Measurements from ENCODE around the gene ADPRH.
"Not testable (repeated sequence)": the region's sequence is repeated elsewhere in the genome, so short reads cannot be mapped to it uniquely, and the experiment has no call there.

ADPRH gene
- 0.96 to 3.4 (median 2.5) reads per million in 3 experiments for total RNA-seq

- DNase-seq: peak; percentile 29
Observed at GRCh38 chr3:119579366-119580066, at the start of gene ADPRH. TSS of gene ADPRH (plus strand) at chr3:119579492. CDS start at chr3:119582170, 2,678 bp downstream.

DNA sequence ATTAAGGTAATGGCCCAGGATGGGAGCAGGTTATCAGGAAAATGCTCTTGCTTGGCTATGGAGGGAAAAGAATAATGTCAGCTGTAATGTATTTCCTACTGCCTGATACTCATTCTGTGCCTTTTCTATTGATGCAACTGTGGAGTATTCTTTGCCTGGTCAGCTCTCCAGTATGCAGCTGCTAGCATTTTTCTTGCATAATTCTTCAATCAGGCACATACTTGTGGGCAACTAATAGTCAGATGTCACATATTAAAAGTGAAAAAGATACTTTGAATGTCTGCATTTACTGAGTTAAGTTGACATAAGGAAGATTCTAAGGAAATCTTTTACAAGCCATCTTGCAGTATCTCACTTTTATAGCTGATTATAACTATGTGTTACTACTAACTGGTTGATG is 49.4 kb upstream of the ADPRH start:
- DNase-seq: no peak

DNA sequence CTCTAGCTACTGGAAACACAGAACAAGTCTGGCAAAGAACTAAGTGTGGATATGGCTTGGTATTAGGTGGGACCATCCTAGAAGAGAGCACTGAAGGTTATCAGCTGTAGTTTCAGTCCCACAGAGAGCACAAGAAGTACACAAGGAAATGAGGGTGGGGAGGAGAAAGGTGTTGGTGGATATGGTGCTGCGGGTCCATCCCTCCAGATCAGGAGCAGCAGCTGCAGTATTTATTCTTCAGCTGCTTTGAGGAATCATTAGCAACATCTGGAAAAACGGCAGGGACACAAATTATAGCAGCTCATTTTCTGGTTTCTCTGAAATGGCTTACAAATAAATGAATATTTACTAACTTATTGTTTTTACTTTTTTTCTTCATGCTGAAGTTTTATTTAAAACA is 48.8 kb upstream of the ADPRH start:
- no peak for DNase-seq

- DNase-seq: no peak
Observed at GRCh38 chr3:119531151-119531550, 48.1 kb upstream of the ADPRH start.

DNA sequence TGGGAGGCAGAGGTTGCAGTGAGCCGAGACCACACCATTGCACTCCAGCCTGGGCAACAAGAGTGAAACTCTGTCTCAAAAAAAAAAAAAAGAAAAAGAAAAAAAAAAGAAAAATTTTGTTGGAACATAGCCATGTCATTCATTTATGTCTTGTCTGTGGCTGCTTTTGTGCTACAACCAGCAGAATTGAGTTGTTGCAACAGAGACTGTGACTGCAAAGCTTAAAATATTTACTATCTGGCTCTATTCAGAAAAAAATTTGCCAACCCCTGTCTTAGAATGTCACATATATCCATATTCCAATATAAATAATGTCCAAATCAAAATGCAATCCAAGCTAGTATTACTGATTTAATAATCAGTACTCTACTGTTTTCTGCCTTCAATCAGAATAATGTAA is 45.0 kb upstream of the ADPRH start:
- DNase-seq: no peak

- DNase-seq: no peak
Observed at GRCh38 chr3:119536757-119537156, 42.5 kb upstream of the ADPRH start.

- DNase-seq: no peak
Observed at GRCh38 chr3:119538772-119539171, 40.5 kb upstream of the ADPRH start.

DNA sequence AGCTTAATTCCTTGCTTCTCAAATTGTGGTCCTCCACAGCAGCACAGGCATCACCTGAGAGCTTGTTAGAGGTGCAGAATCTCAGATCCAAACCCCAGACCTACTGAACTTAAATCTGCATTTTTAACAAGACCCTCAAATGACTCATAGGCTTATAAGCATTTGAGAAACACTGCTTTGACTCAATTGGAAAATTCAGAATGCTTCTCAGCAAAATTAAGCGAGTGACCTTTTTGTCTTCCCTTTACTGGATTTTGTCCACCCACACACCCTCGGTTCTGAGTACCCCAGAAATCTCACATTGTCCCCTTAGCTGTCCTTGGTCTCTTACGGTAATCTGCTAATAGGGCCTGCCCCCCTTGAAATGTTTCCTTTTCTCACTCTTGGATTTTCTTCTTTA is 37.7 kb upstream of the ADPRH start:
- no peak for DNase-seq

DNA sequence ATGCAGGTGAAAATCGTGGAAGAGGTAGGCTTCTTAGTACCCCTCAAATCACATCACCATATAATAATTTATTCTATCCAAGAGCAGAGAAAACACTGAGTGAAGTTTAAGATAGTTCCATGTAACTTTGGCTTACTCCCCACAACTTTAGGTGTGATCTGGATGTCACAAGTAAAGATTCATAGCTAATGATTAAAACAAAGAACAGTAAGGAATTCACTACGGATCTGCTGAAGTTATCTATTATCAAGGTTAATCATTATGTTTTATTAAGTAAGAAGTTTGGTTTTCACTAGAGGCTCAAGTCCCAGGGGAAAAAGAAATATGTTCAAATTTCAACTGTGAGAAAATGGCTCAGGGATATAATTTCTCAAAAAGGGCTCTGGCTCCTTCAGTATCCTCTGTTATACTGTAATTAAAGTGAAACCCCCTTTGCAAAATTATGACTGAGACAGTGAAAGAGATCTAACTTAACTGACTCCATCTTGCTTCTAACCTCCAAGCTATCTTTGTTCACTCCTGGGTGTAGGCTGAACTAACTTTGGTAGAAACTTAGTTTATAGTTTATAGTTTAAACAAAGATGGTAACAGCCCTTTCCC is 37.0 kb upstream of the ADPRH start:
- no peak for DNase-seq

DNA sequence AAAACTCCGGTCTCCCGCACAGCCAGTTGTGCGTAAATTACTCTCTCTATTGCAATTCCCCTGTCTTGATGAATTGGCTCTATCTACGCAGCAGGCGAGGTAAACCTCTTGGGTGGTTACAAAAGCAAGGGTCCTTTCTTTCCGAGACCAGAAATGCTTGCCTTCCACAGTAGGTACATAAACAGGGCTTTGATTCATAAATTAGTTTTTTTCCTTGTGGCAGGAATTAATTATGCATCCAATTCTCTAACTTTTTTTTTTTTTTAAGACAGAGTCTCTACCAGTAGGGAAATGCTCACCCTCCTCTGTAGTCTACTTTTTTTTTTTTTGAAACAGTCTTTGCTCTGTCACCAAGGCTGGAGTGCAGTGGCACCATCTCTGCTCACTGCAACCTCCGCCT is 36.1 kb upstream of the ADPRH start:
- no peak for DNase-seq

GRCh38 chr3:119547227-119547626 is 32.1 kb upstream of the ADPRH start:
- no peak for DNase-seq

GRCh38 chr3:119548341-119548740 is 31.0 kb upstream of the ADPRH start:
- no peak for DNase-seq

GRCh38 chr3:119550192-119550910 is 28.9 kb upstream of the ADPRH start:
- DNase-seq: no peak

DNA sequence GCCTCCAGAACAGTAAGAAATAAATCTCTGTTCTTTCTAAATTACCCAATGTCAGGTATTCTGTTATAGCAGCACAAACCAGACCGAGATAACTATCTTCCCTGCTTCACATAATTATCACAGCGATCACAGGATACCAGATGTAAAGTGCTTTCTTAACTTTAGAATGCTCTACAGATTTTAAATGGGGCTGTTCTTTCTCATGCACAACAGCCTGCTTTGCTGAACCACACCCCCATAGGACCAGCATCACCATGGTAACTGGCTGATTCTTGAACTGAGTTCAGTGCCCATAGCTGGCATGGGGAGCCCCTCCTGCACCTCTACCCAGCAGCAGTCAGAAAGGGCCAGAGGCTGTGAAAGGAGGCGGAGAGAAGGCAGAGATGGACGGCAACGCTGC is 27.7 kb upstream of the ADPRH start:
- DNase-seq: no peak

DNA sequence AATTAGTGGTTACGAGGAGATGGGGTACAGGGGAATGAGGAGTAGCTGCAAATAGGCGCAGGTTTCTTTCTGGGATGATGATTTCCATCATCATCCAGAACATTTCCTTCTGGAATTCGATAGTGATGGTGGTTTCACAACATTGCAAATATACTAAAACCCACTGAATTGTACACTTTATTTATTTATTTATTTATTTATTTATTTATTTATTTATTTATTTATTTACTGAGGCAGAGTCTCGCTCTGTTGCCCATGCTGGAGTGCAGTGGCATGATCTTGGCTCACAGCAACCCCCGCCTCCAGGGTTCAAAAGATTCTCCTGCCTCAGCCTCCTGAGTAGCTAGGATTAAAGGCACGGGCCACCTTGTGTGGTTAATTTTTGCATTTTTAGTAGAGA is 26.4 kb upstream of the ADPRH start:
- not testable (repeated sequence) for DNase-seq

GRCh38 chr3:119553823-119554415 is 25.4 kb upstream of the ADPRH start:
- no peak for DNase-seq

- no peak for DNase-seq
Observed at GRCh38 chr3:119555309-119555735, 24.0 kb upstream of the ADPRH start.

GRCh38 chr3:119555929-119556328 is 23.4 kb upstream of the ADPRH start:
- no peak for DNase-seq

DNA sequence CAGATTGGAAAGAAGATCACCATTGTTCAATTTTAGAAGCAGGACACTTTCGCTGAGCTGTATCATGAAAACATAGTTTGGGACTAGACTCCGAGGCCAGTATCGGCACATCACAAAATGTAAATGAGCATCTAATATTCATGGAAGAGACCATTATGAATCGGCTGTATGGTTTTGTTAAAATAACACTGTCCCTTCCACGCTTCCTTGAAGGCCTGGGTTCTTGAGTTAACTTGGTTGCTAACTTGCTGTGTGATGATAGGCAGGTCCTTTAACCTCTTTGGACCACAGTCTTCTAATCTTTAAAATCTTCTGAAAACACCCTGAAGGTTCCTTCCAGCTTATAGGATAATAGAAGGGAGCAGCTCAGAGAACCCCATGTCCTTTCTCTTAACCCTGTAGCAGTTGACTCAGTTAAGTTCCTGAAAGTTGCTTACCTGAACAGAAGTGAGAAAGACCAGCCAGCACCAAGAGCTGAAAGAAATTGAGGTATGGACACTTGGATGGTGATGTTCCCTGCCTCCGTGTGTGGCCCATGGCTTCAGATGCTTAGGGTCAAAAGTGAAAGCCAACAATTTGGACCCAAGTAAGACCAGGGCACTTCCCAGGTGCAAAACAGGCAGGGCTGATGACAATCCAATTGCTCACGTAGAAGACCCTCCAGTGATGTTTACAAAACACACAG is 22.0 kb upstream of the ADPRH start:
- no peak for DNase-seq

GRCh38 chr3:119557877-119558269 is 21.4 kb upstream of the ADPRH start:
- DNase-seq: no peak

DNA sequence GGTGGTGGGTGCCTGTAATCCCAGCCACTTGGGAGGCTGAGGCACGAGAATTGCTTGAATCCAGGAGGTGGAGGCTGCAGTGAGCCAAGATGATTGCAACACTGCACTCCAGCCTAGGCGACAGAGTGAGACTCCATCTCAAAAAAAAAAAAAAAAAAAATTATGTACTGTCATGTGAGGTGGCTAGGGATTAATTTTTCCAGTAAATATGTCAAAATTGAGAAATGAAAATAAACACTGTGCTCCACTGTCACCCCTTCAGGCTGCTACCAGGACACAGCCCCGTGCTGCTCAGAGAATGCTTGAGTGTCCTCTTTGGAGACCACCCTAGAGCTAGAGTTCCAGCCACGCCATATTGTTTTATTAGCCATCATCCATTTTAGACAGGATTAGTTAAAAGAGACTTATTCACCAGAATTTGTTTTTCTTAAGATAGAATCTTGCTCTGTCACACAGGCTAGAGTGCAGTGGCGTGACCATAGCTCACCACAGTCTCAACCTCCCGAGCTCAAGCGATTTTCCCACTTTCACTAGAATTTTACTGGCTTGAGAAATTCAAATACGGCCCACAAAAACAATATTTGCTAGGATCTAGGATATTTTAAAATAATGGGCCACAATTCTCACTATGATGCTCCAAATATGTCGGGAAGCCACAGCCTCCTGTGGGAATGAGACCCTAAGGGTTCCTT is 20.5 kb upstream of the ADPRH start:
- no peak for DNase-seq

DNA sequence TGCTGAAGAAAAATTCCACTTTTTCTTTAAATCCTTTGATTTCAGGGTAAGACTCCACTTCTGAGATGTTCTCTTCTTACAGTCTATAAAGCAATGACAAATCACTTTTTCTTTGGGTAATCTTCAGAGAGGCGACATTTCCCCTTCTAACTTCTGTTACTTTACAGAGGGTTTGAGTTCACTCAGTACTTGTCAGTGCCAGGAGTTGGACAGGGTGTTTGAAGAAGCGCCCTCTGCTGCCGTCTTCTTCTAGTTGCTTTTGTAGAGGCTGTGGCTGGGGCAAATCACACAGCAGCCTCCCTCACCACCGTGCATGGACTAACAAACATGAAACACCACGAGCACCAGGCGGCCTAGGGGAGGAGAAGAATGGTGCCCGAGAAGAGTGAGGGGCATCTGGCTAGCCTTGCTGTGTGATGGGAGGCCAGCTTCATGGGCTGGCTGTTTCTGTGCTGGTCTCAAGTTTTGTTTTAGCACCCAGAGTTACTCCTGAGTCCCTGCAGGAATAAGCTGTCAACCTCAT is 19.8 kb upstream of the ADPRH start, which contains the start of gene CD80:
Gene CD80 (minus strand): TSS at position 174 of the 523 bp plus-strand sequence. CDS start 1,886 bp downstream, outside the sequence.
- DNase-seq: peak; percentile 46
